GM18499 (cell line): ENCODE results near the gene SEMG1.

Experiments
- ATAC-seq: cut with Tn5 transposase; IDR thresholded peaks from one replicate; pipeline ENCODE4 v1.9.1; 2021; ENCODE audit warnings: moderate number of reproducible peaks; ENCODE audit not compliant: insufficient read depth, unreplicated experiment

SEMG1 gene

GRCh38 chr20:45218124-45218523 lies 11.3 kb downstream of the SEMG1 start:
- ATAC-seq, result no peak

DNA sequence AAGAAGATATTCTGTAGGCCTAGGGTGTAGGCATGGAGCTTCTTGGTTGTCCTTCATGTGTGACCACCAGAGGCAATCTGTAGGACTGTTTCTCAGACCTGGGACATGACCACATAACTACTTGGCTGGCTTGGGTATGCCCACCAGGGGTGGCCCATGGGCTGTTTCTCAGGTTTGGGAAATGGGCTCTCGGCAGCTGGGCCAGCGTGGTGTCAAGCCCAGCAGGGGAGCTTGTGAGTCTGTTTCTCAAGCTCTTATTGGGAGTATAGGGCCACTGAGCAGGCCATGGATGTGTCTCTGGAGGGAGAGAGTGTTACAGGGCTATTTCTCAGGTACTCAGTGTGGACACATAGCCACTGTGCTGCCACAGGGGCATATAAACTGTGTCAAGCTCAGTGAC lies 11.8 kb downstream of the SEMG1 start:
- ATAC-seq, result no peak

- ATAC-seq, result no peak
Measured at GRCh38 chr20:45221076-45221475, 14.2 kb downstream of the SEMG1 start, which contains the start of gene SEMG2. SEMG2 (plus strand) TSS chr20:45221373; CDS start chr20:45221390, 17 bp downstream.

GRCh38 chr20:45223136-45223535 lies 16.3 kb downstream of the SEMG1 start:
- ATAC-seq, result no peak

- no peak for ATAC-seq
Measured at GRCh38 chr20:45226287-45226686, 19.5 kb downstream of the SEMG1 start.

DNA sequence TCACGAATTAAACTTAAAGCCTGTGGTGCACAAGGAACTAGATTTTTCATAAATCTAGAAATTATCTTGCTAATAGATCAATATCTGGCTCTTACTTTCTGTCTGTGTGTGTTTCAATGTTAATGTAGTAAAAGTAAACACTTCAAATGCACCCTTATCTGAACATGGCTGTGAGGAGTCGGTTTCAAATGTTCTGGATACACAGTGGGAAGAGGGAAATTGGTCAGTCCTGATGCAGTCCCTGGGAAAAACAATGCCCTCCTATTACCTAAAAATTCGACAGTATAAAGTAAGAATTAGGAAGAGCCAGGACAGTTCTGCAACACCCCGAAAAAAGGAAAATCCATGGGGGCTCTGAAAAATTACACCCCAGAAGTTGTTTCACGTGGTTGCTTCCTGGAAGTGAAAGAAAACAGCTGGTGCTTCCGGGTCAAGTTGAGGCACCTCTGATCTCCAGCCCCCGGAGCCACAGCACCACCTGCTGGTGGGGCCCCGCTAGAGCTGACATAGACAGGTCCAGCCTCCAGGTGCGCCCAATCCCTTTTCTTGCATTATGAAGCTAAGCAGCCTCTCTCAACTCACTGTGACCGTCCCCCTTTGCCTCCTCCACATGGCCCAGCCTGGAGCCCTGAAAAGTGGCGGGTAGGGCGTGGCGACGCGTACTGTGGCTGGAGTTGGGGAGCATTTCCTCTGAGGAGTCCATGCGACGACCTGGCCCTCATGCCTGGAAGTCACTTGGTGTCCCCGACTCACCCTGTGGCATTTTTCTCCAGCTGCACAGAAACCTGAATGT lies 22.6 kb downstream of the SEMG1 start:
- ATAC-seq, result no peak

GRCh38 chr20:45230631-45231030 lies 23.8 kb downstream of the SEMG1 start:
- no peak for ATAC-seq

GRCh38 chr20:45235995-45236394 lies 29.2 kb downstream of the SEMG1 start:
- no peak for ATAC-seq

DNA sequence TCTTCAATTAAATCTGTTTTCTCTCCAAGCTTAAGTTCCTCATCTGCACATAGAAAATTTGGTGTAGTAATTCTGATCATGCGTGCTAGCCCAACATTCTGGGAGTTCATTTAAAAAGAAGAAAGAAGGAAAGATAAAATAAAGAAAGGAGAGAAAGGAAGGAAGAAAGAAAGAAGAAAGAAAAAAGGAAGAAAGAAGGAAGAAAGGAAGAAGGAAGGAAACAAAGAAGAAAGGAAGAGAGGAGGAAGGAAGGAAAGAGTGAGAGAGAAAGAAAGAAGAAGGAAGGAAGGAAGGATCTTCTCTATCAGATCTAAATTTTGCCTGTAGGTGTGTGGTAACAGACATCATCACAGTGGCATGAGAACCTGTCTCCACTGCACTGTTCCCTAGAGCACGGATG lies 31.3 kb downstream of the SEMG1 start:
- no peak for ATAC-seq

- ATAC-seq, result no peak
Measured at GRCh38 chr20:45246109-45246508, 39.3 kb downstream of the SEMG1 start.

DNA sequence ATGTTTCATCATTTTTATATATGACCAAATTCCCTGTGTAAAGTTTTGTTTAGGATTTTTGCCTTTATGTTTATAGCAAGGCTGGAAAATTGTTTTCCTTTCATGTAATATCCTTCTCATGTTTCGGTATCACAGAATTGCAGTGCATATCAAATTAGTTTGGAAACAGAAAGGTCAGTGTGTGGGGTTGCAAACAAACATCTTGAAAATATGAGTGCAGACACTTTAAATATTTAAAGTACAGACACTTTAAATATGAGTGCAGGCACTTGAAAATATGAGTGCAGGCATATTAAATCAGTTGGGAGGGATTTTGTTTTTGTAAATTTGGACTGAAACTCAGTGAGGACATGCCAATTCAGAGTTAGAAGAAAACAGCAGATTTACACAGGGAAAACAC lies 41.0 kb downstream of the SEMG1 start:
- ATAC-seq, result no peak

DNA sequence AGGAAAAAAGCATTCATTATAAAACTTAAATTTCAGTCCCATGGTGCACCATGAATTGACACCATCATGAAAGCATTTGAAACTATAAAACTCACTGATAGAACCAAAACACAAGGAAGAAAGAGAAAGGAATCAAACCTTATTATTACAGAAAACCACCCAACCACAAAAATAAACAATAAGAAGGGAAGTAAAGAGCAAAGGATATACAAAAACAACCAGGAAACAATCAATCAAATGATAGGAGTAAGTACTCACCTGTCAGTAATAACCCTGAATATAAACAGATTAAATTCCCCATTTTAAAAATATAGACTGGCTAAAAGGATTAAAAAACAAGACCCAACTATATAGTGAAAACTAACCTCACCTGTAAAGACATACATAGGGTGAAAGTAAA lies 41.8 kb downstream of the SEMG1 start:
- no peak for ATAC-seq

GRCh38 chr20:45251884-45252560 lies 45.2 kb downstream of the SEMG1 start:
- ATAC-seq, result no peak

GRCh38 chr20:45253261-45253660 lies 46.4 kb downstream of the SEMG1 start:
- ATAC-seq, result no peak

DNA sequence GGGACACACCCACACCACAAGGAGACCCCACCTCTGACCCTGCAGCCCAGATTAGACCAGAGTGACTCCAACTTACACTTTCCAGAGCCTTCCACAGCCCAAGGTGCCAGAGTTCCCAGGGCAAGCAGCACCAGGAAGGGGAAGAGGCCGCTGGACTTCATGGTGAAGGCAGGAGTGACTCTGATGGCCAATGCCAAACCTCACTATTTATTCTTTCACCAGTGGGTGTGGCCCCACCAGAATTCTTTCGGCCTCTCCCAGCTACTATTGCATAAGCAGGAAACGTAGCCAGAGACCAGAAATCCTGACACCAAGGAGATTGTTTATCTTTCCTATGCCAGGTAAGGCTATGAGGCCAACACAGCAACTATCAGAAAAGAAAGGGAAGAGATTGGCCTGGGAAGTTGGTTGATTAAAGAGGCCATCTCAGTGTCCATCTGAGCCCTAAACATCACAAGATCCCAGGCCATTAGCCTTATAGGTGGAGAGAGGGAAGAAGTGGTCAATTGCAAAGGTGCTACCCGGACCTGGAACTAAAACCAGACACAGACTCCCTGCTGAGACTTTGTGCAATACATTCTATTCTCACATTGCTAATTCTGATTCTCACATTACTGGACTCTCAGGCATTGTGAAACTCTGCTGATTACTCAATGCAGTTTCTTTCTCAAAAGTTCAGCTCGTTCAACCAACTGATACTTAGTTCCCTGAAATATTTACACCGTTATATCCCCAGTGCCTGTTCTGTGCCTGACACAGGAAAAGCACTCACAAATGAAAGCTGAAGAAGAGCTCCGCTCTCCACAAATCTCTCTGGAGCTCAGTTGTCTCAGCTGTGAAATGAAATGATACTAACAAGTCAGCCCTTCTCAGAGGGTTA lies 47.8 kb downstream of the SEMG1 start, which contains the start of gene SLPI:
SLPI (minus strand) TSS at position 182 of the 880 bp plus-strand sequence; CDS start at position 161, 21 bp downstream.
- no peak for ATAC-seq

DNA sequence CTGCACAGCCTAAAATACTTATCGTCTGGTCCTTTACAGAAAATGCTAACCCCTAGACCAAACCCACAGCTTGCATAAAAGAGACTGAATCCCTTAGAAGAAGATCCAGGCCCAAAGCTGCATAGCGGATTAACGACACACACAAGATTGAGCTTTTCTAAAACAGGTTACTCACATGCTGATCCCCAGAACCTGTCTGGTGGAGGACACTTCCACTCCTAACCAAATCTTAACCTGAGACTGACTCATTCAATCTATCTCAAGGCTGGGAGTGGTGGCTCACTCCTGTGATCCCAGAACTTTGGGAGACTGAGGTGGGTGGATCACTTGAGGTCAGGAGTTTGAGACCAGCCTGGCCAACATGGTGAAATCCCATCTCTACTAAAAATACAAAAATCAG lies 50.3 kb downstream of the SEMG1 start:
- no peak for ATAC-seq

- ATAC-seq, result no peak
Measured at GRCh38 chr20:45257711-45258110, 50.9 kb downstream of the SEMG1 start.

DNA sequence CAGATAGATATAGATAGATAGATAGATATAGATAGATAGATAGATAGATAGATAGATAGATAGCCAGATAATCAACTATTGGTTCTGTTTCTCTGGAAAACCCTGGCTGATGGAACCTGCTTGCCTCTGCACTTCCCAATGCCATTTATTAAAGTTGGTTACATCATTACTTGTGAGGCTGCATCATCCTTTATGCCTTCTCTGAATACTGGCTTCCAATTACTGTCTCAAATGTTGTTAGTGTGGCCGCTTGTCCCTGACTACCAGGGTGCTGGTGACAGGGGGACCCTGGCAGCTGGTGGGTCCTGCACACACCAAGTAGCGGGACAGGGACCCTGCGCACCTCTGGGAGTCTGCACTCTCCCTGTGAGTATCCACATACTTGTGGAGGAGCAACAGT lies 51.4 kb downstream of the SEMG1 start:
- no peak for ATAC-seq

GRCh38 chr20:45258664-45259063 lies 51.8 kb downstream of the SEMG1 start:
- no peak for ATAC-seq
